ENCODE measurements around the gene GARRE1.

Gene GARRE1

GRCh38 chr19:34284505-34284904 lies 30.2 kb downstream of the GARRE1 start:
- Histone ChIP-seq H3K4me2 (ENCODE audit: insufficient read depth, low read length, poor library complexity, severe bottlenecking) (no peak overlapping the region), H3K23ac (ENCODE audit: low read depth, low read length, poor library complexity) (no peak overlapping the region), H3K36me3 (replicated peaks in 1 of 2; ENCODE audit: control insufficient read depth in 2 of 2, insufficient read depth in 2 of 2, low read length in 2 of 2) (peaks cover 0 to 17% of the 10 kb centered on the region in 2 donors), H3K14ac (ENCODE audit: low read length) (no peak overlapping the region), H2AK5ac (ENCODE audit: low read depth, low read length) (no peak overlapping the region), H4K91ac (ENCODE audit: low read depth, low read length, poor library complexity) (no peak overlapping the region), H4K8ac (ENCODE audit: low read depth, low read length) (no peak overlapping the region), H2BK120ac (ENCODE audit: low read depth, low read length) (no peak overlapping the region), H3K27ac (replicated peaks; ENCODE audit: low read length) (no peak overlapping the region), H3K4me1 (ENCODE audit: control insufficient read depth in 2 of 2, insufficient read depth in 1 of 2, low read depth in 1 of 2, low read length in 2 of 2) (no peaks in the 10 kb centered on the region), H2BK12ac (ENCODE audit: low read length) (no peak overlapping the region), H3K4me3 (ENCODE audit: low read length in 2 of 2) (no peak overlapping the region), H3K9me3 (replicated peaks in 1 of 2; ENCODE audit: control insufficient read depth in 2 of 2, insufficient read depth in 1 of 2, low read depth in 1 of 2, low read length in 2 of 2) (peaks cover 0 to 4% of the 10 kb centered on the region in 2 donors), H3K18ac (ENCODE audit: low read length) (no peak overlapping the region), H2BK15ac (ENCODE audit: low read length) (no peak overlapping the region), H3K27me3 (ENCODE audit: control insufficient read depth in 3 of 3, insufficient read depth in 3 of 3, low read depth in 1 of 3, low read length in 3 of 3) (no peaks in the 10 kb centered on the region), H3K79me1 (ENCODE audit: low read depth, low read length) (no peaks in the 10 kb centered on the region), H2AFZ (ENCODE audit: low read length) (no peak overlapping the region), H3K9ac (ENCODE audit: low read depth, low read length, poor library complexity) (no peak overlapping the region), H2BK5ac (ENCODE audit: low read length) (no peak overlapping the region), H3K4ac (ENCODE audit: low read length) (no peak overlapping the region)
- DNase-seq (ENCODE audit: low spot score), result no peak
- WGBS, 2 donors (ENCODE audit: extremely low coverage in 2 of 2, insufficient read length in 2 of 2, insufficient replicate concordance in 1 of 2), result no CpG with 5 or more reads among the region's 2 CpGs

- Histone ChIP-seq H2BK120ac (ENCODE audit: low read depth, low read length) (no peak overlapping the region), H3K27me3 (ENCODE audit: control insufficient read depth in 3 of 3, insufficient read depth in 3 of 3, low read depth in 1 of 3, low read length in 3 of 3) (no peaks in the 10 kb centered on the region), H3K9me3 (replicated peaks in 1 of 2; ENCODE audit: control insufficient read depth in 2 of 2, insufficient read depth in 1 of 2, low read depth in 1 of 2, low read length in 2 of 2) (peaks cover 0 to 7% of the 10 kb centered on the region in 2 donors), H3K4me1 (ENCODE audit: control insufficient read depth in 2 of 2, insufficient read depth in 1 of 2, low read depth in 1 of 2, low read length in 2 of 2) (no peaks in the 10 kb centered on the region), H3K9ac (ENCODE audit: low read depth, low read length, poor library complexity) (no peak overlapping the region), H2AK5ac (ENCODE audit: low read depth, low read length) (no peak overlapping the region), H3K4me3 (ENCODE audit: low read length in 2 of 2) (no peak overlapping the region), H3K23ac (ENCODE audit: low read depth, low read length, poor library complexity) (no peak overlapping the region), H4K8ac (ENCODE audit: low read depth, low read length) (no peak overlapping the region), H2BK12ac (ENCODE audit: low read length) (no peak overlapping the region), H3K4ac (ENCODE audit: low read length) (no peak overlapping the region), H3K36me3 (replicated peaks in 1 of 2; ENCODE audit: control insufficient read depth in 2 of 2, insufficient read depth in 2 of 2, low read length in 2 of 2) (peaks cover 0 to 9% of the 10 kb centered on the region in 2 donors), H3K18ac (ENCODE audit: low read length) (no peak overlapping the region), H3K14ac (ENCODE audit: low read length) (no peak overlapping the region), H2AFZ (ENCODE audit: low read length) (no peak overlapping the region), H3K79me1 (ENCODE audit: low read depth, low read length) (no peaks in the 10 kb centered on the region), H3K4me2 (ENCODE audit: insufficient read depth, low read length, poor library complexity, severe bottlenecking) (no peak overlapping the region), H2BK15ac (ENCODE audit: low read length) (no peak overlapping the region), H3K27ac (replicated peaks; ENCODE audit: low read length) (no peak overlapping the region), H4K91ac (ENCODE audit: low read depth, low read length, poor library complexity) (no peak overlapping the region), H2BK5ac (ENCODE audit: low read length) (no peak overlapping the region)
- no peak for DNase-seq (ENCODE audit: low spot score)
- no CpG with 5 or more reads among the region's 3 CpGs for WGBS, 2 donors (ENCODE audit: extremely low coverage in 2 of 2, insufficient read length in 2 of 2, insufficient replicate concordance in 1 of 2)
These were observed 33.3 kb downstream of the GARRE1 start for GRCh38 chr19:34287662-34288140.

GRCh38 chr19:34288381-34288780 lies 34.0 kb downstream of the GARRE1 start:
- no peak overlapping the region for H2BK5ac ChIP-seq (ENCODE audit: low read length)
- DNase-seq (ENCODE audit: low spot score), result no peak
- H3K27me3 ChIP-seq (ENCODE audit: control insufficient read depth in 3 of 3, insufficient read depth in 3 of 3, low read depth in 1 of 3, low read length in 3 of 3), result no peaks in the 10 kb centered on the region
- H3K14ac ChIP-seq (ENCODE audit: low read length), result no peak overlapping the region
- no peak overlapping the region for H4K91ac ChIP-seq (ENCODE audit: low read depth, low read length, poor library complexity)
- H2BK15ac ChIP-seq (ENCODE audit: low read length), result no peak overlapping the region
- H4K8ac ChIP-seq (ENCODE audit: low read depth, low read length), result no peak overlapping the region
- no peaks in the 10 kb centered on the region for H3K79me1 ChIP-seq (ENCODE audit: low read depth, low read length)
- H3K27ac ChIP-seq (replicated peaks; ENCODE audit: low read length), result no peak overlapping the region
- WGBS, 2 donors (ENCODE audit: extremely low coverage in 2 of 2, insufficient read length in 2 of 2, insufficient replicate concordance in 1 of 2), result no CpG with 5 or more reads among the region's 4 CpGs
- H3K36me3 ChIP-seq (replicated peaks in 1 of 2; ENCODE audit: control insufficient read depth in 2 of 2, insufficient read depth in 2 of 2, low read length in 2 of 2), result peaks cover 0 to 9% of the 10 kb centered on the region in 2 donors
- no peak overlapping the region for H2AFZ ChIP-seq (ENCODE audit: low read length)
- no peak overlapping the region for H2AK5ac ChIP-seq (ENCODE audit: low read depth, low read length)
- no peak overlapping the region for H2BK12ac ChIP-seq (ENCODE audit: low read length)
- no peak overlapping the region for H3K4me2 ChIP-seq (ENCODE audit: insufficient read depth, low read length, poor library complexity, severe bottlenecking)
- H3K4me3 ChIP-seq (ENCODE audit: low read length in 2 of 2), result no peak overlapping the region
- H3K18ac ChIP-seq (ENCODE audit: low read length), result no peak overlapping the region
- no peaks in the 10 kb centered on the region for H3K4me1 ChIP-seq (ENCODE audit: control insufficient read depth in 2 of 2, insufficient read depth in 1 of 2, low read depth in 1 of 2, low read length in 2 of 2)
- H3K4ac ChIP-seq (ENCODE audit: low read length), result no peak overlapping the region
- no peak overlapping the region for H3K9ac ChIP-seq (ENCODE audit: low read depth, low read length, poor library complexity)
- H3K9me3 ChIP-seq (replicated peaks in 1 of 2; ENCODE audit: control insufficient read depth in 2 of 2, insufficient read depth in 1 of 2, low read depth in 1 of 2, low read length in 2 of 2), result peaks cover 0 to 7% of the 10 kb centered on the region in 2 donors
- H3K23ac ChIP-seq (ENCODE audit: low read depth, low read length, poor library complexity), result no peak overlapping the region
- no peak overlapping the region for H2BK120ac ChIP-seq (ENCODE audit: low read depth, low read length)

GRCh38 chr19:34291235-34291634 lies 36.9 kb downstream of the GARRE1 start:
- Histone ChIP-seq H3K4me3 (ENCODE audit: low read length in 2 of 2) (no peak overlapping the region), H3K9me3 (replicated peaks in 1 of 2; ENCODE audit: control insufficient read depth in 2 of 2, insufficient read depth in 1 of 2, low read depth in 1 of 2, low read length in 2 of 2) (peaks cover 0 to 7% of the 10 kb centered on the region in 2 donors), H3K36me3 (replicated peaks in 1 of 2; ENCODE audit: control insufficient read depth in 2 of 2, insufficient read depth in 2 of 2, low read length in 2 of 2) (peaks cover 0 to 4% of the 10 kb centered on the region in 2 donors), H2BK5ac (ENCODE audit: low read length) (no peak overlapping the region), H3K27me3 (ENCODE audit: control insufficient read depth in 3 of 3, insufficient read depth in 3 of 3, low read depth in 1 of 3, low read length in 3 of 3) (no peaks in the 10 kb centered on the region), H3K4me2 (ENCODE audit: insufficient read depth, low read length, poor library complexity, severe bottlenecking) (no peak overlapping the region), H2AK5ac (ENCODE audit: low read depth, low read length) (no peak overlapping the region), H3K18ac (ENCODE audit: low read length) (no peak overlapping the region), H2AFZ (ENCODE audit: low read length) (no peak overlapping the region), H3K9ac (ENCODE audit: low read depth, low read length, poor library complexity) (no peak overlapping the region), H2BK15ac (ENCODE audit: low read length) (no peak overlapping the region), H3K4me1 (ENCODE audit: control insufficient read depth in 2 of 2, insufficient read depth in 1 of 2, low read depth in 1 of 2, low read length in 2 of 2) (no peaks in the 10 kb centered on the region), H3K79me1 (ENCODE audit: low read depth, low read length) (peaks cover under 1% of the 10 kb centered on the region), H3K27ac (replicated peaks; ENCODE audit: low read length) (no peak overlapping the region), H2BK120ac (ENCODE audit: low read depth, low read length) (no peak overlapping the region), H2BK12ac (ENCODE audit: low read length) (no peak overlapping the region), H3K4ac (ENCODE audit: low read length) (no peak overlapping the region), H3K23ac (ENCODE audit: low read depth, low read length, poor library complexity) (no peak overlapping the region), H4K8ac (ENCODE audit: low read depth, low read length) (no peak overlapping the region), H4K91ac (ENCODE audit: low read depth, low read length, poor library complexity) (no peak overlapping the region), H3K14ac (ENCODE audit: low read length) (no peak overlapping the region)
- DNase-seq (ENCODE audit: low spot score), result no peak
- no CpG with 5 or more reads among the region's 2 CpGs for WGBS, 2 donors (ENCODE audit: extremely low coverage in 2 of 2, insufficient read length in 2 of 2, insufficient replicate concordance in 1 of 2)
